Smooth muscle cell (in vitro differentiated cells): ENCODE data around the gene AZU1. TPM values are rescaled to one million over a fixed set of nuclear protein-coding genes. Genes with fewer than 3 reads are reported as not detected.

Source experiments
- DNase-seq: peaks from one replicate; lab custom pipeline; 2025; ENCODE audit not compliant: unreplicated experiment; lab: John Stamatoyannopoulos, UW
- H2AFZ ChIP-seq: fragments of 200-600 bp; sonication (generic); 2 replicates; pipeline ENCODE4 v1.6.0; 2016; ENCODE audit warnings: antibody characterized with exemption, low read depth, mild to moderate bottlenecking
- H3F3A ChIP-seq: fragments of 200-600 bp; sonication (generic); 2 replicates; pipeline ENCODE4 v1.6.0; 2017; ENCODE audit warnings: antibody characterized with exemption, low read depth
- H3K27ac ChIP-seq: fragments of 200-600 bp; sonication (generic); 2 replicates; pipeline ENCODE4 v1.5.1; 2016; ENCODE audit warnings: low read depth, mild to moderate bottlenecking
- H3K27me3 ChIP-seq: fragments of 200-600 bp; sonication (generic); 2 replicates; pipeline ENCODE4 v1.6.1; 2016; ENCODE audit warnings: low read depth, mild to moderate bottlenecking
- H3K36me3 ChIP-seq: fragments of 200-600 bp; sonication (generic); 2 replicates; pipeline ENCODE4 v1.5.1; 2016; ENCODE audit warnings: low read depth
- H3K4me1 ChIP-seq: fragments of 200-600 bp; sonication (generic); 2 replicates; pipeline ENCODE4 v1.5.1; 2016; ENCODE audit warnings: low read depth
- H3K4me2 ChIP-seq: fragments of 200-600 bp; sonication (generic); 2 replicates; pipeline ENCODE4 v1.6.0; 2016; ENCODE audit warnings: mild to moderate bottlenecking
- H3K4me3 ChIP-seq: fragments of 200-600 bp; sonication (generic); 2 replicates; pipeline ENCODE4 v1.5.1; 2016; ENCODE audit warnings: mild to moderate bottlenecking
- H3K79me2 ChIP-seq: fragments of 200-600 bp; sonication (generic); 2 replicates; pipeline ENCODE4 v1.6.0; 2016; ENCODE audit warnings: low read depth, mild to moderate bottlenecking
- H3K9ac ChIP-seq: fragments of 200-600 bp; sonication (generic); 2 replicates; pipeline ENCODE4 v1.6.0; 2016; ENCODE audit warnings: low read depth
- H3K9me3 ChIP-seq: fragments of 200-600 bp; sonication (generic); replicated peaks from 2 replicates; pipeline ENCODE4 v1.5.1; 2016; ENCODE audit warnings: low read depth
- H4K20me1 ChIP-seq: fragments of 200-600 bp; sonication (generic); 2 replicates; pipeline ENCODE4 v1.6.0; 2016; ENCODE audit warnings: low read depth
- CTCF ChIP-seq: fragments of 200-600 bp; sonication (generic); IDR thresholded peaks from 2 replicates; pipeline ENCODE4 v1.5.1; 2017; ENCODE audit warnings: borderline replicate concordance, mild to moderate bottlenecking, antibody characterized with exemption; ENCODE audit not compliant: insufficient read depth, poor library complexity, severe bottlenecking
- WGBS: methylation state at CpG from one replicate; pipeline ENCODE4 v1.1.7; 2016; ENCODE audit warnings: low lambda C conversion rate; 5-methylcytosine and 5-hydroxymethylcytosine counted together
- polyA plus RNA-seq: library from polyadenylated mRNA; unstranded; fragments of >200 nt; fragmentation: Nextera tagmentation; extraction: Ambion mirVana; gene quantifications from 2 replicates; pipeline ENCODE4 v1.2.1, GENCODE V29; 2016
- total RNA-seq: library from RNA; depleted of rRNA; stranded (reverse); fragments of >200 nt; gene quantifications from 2 replicates; pipeline ENCODE4 v1.2.3, GENCODE V29; 2014

Gene AZU1
- total and polyA plus RNA-seq, 2 experiments from 2014 or later, result 0.32 to 8.0 TPM

DNA sequence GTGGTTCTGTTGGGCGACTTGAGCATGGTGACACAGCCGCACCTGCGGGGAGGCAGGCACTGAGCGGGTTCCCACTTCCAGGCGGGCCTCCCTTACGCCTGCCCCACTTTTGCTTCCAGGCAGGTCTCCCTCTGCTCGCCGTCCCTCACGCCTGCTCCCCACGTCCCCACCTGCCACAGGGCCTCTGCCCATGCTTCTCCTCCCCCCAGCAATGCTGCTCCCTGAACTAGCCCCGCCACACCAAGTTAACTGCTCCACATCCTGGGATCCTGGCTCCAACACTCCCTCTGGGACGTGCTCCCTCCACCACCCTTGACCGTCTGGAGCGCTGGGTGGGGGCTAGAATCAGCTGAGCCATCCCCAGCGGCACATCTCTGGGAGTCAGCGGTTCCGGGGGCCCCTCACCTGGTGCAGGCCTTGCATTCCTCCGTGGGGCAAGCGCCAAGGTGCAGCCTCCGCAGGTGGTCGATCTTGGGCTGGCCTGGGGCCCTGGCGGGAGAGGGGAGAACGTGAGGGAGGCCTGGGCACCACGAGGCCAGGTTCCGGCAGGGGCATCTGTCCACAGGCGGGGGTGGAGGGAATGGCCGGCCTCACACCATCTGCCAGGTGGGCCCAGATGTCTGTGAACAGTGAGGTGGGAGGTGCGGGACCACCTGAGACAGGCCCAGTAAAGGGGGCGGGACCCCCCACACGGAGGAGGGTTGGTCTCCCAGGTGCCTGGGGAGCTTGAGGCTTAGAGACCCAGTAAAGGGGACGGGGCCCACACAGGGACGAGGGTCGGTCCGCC is 41.0 kb downstream of the AZU1 start:
- H3K4me2 ChIP-seq, result peak overlapping the region; percentile 8
- TF ChIP-seq CTCF, result no peak
- no peak for DNase-seq
- no peaks in the 10 kb centered on the region for H3K27me3 ChIP-seq
- H3K9me3 ChIP-seq, result no peaks in the 10 kb centered on the region
- H3K4me3 ChIP-seq, result no peak overlapping the region
- no peaks in the 10 kb centered on the region for H3K4me1 ChIP-seq
- no peaks in the 10 kb centered on the region for H3F3A ChIP-seq
- 95% methylated on average over 27 of the region's 34 CpGs for WGBS
- no peak overlapping the region for H3K9ac ChIP-seq
- H3K36me3 ChIP-seq, result no peaks in the 10 kb centered on the region
- peaks cover 18% of the 10 kb centered on the region for H4K20me1 ChIP-seq
- H3K27ac ChIP-seq, result peak overlapping the region; percentile 56
- no peak overlapping the region for H2AFZ ChIP-seq
- H3K79me2 ChIP-seq, result no peaks in the 10 kb centered on the region

DNA sequence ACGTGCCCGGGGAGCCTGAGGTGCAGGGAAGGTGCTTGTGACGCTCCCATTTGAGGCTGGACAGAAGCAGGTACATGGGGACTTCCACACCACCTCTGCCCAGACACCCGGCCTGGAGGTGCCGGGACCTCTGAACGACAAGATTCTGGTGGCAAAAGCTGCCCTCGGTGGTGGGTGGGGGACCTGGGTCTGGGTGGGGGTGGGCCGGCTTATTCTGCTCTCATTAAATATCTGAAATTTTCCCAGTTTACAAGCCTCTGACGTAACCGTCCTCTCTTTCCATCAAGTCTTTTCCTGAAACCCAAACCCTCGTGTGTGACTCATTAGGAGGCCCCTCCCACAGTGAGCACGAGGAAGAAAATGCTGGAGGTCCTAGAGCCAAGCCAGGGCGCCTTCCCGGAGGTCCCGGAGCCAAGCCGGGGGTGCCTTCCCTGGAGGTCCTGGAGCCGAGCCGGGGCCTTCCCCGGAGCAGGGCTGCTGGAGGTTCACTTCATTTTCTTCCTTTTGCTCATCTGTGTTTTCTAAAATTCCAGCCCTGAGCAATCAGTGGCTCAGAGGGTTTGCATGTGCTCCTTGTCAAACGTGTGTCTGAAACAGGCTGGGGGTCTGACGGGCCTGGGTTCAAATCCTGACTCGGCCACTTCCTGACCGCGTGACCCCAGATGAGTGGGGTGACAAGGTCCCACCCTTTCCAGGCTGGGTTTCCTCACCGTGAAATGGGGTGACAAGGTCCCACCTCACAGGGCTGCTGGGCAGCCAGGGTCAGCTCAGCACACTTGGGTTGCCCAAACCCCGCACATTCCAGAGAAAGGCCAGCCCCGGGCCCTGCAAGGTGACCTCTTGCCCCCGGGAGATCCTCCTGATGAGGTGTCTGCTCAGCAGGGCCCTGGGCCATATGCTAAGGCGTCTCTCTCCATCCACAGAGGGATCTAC is 41.9 kb downstream of the AZU1 start:
- WGBS, result 49% methylated on average over 25 of the region's 29 CpGs
- Histone ChIP-seq H3F3A (no peaks in the 10 kb centered on the region), H3K4me3 (no peak overlapping the region), H4K20me1 (peaks cover 18% of the 10 kb centered on the region), H3K4me1 (no peaks in the 10 kb centered on the region), H3K9me3 (no peaks in the 10 kb centered on the region), H3K27me3 (no peaks in the 10 kb centered on the region), H3K27ac (peak overlapping the region; percentile 56), H3K9ac (no peak overlapping the region), H3K79me2 (no peaks in the 10 kb centered on the region), H3K36me3 (no peaks in the 10 kb centered on the region), H3K4me2 (peak overlapping the region; percentile 8), H2AFZ (no peak overlapping the region)
- DNase-seq, result peak; percentile 55
- no peak for TF ChIP-seq CTCF

- Histone ChIP-seq H3K4me2 (no peak overlapping the region), H2AFZ (no peak overlapping the region), H3K27ac (peak overlapping the region; percentile 56), H3F3A (no peaks in the 10 kb centered on the region), H3K4me1 (no peaks in the 10 kb centered on the region), H3K36me3 (no peaks in the 10 kb centered on the region), H3K27me3 (no peaks in the 10 kb centered on the region), H3K9me3 (no peaks in the 10 kb centered on the region), H3K4me3 (no peak overlapping the region), H3K79me2 (no peaks in the 10 kb centered on the region), H3K9ac (no peak overlapping the region), H4K20me1 (peaks cover 18% of the 10 kb centered on the region)
- DNase-seq, result no peak
- TF ChIP-seq CTCF, result no peak
- WGBS, result 95% methylated on average over 8 of the region's 8 CpGs
Measured at GRCh38 chr19:870314-870713, 42.7 kb downstream of the AZU1 start.
